ENCODE measurements around the gene WNT9A.

DNA sequence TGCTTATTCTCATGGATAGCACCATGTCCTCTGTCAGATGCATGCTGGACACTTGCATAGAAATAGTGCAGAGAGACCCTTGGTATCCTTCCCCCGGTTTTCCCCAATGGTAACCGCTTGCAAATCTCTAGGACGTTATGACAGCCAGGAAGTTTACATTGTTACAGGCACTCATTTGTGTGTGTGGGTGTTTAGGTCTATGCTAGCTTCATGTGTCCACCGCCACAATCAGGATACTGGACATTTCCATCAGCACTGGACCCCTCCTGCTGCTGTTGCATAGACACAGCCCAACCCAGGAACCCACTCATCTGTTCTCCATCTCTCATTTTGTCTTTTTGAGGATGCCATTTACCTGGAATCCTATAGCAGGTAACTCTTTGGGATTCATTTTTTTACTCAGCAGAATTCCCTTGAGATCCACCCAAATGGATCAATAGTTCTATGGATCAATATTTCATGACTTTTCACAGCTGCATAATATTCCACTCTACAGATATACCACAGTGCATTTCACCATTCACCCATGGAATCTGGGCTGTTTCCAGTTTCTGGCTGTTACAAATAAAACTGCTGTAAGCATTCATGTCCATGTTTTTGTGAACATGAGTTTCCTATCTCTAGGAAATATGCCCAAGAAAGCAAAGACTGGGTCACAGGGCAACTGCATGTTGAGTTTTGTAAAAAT lies 6.6 kb upstream of the WNT9A start:
- TF ChIP-seq, protein P1, sequence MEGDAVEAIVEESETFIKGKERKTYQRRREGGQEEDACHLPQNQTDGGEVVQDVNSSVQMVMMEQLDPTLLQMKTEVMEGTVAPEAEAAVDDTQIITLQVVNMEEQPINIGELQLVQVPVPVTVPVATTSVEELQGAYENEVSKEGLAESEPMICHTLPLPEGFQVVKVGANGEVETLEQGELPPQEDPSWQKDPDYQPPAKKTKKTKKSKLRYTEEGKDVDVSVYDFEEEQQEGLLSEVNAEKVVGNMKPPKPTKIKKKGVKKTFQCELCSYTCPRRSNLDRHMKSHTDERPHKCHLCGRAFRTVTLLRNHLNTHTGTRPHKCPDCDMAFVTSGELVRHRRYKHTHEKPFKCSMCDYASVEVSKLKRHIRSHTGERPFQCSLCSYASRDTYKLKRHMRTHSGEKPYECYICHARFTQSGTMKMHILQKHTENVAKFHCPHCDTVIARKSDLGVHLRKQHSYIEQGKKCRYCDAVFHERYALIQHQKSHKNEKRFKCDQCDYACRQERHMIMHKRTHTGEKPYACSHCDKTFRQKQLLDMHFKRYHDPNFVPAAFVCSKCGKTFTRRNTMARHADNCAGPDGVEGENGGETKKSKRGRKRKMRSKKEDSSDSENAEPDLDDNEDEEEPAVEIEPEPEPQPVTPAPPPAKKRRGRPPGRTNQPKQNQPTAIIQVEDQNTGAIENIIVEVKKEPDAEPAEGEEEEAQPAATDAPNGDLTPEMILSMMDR (conservative IDR thresholded peaks at IDR 0.05; ENCODE audit: low read depth, low read length), result peak; percentile 32; the same call in 1 of the 2 replicates
- no peak for TF ChIP-seq EZH2 (IDR thresholded peaks at IDR 0.05; ENCODE audit: borderline replicate concordance, low read depth, low read length, poor library complexity, severe bottlenecking)

All from A673 (cell line).